ENCODE data around the gene GRPEL2. TPM values are rescaled to one million over a fixed set of nuclear protein-coding genes. Genes with fewer than 3 reads are reported as not detected.

GRPEL2 gene
- total RNA-seq, 4 donors from 2014 or later = 23.1 to 43.3 (median 27.1) TPM

DNA sequence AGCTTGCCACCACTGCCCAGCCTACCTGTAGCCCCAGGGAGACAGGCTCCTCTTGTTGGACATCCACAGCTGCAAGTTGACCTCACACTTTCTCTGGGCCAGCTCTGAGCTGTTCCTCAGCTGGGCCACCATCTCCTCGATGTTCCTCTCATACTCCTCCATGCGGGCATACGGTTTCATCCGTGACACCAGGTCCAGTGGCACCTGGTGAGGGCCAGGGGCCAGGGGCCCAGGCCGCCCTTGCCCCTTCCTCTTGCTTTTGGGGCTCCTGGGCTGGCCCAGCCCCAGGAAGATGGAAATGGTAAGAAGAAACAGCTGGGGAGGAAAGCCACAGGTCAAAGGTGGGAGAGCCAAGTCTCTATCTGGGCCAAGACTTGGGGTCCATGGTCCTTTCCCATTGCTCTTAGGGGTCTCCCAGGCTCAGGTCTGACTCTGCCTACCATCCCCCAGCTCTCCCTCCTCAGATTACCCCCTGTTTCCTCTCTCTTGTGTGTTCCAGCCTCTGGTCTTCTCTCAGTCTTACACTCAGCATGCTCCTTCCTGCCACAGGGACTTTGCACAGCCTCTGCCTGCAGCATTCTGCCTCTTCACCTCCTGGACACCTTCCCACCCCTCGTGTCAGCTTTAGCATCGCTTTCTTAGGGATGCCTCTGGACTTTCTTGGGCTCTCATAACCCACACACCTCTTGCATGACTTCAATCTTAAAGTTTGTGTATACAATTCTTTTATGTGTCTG lies 31.6 kb downstream of the GRPEL2 start:
- intact Hi-C loops (cut with DNase I) = loop anchor here (10.0 kb wide), 1 partner anchor 188 kb away; no protein-coding TSS in a partner anchor
- no peaks in the 10 kb centered on the region for H3K36me3 ChIP-seq
- no peak overlapping the region for H3K4me3 ChIP-seq
- no peak for DNase-seq
- H3K27me3 ChIP-seq = no peaks in the 10 kb centered on the region
- no peaks in the 10 kb centered on the region for H3K9me3 ChIP-seq
- peaks cover 5 to 31% (median 14%) of the 10 kb centered on the region in 3 donors for H3K4me1 ChIP-seq
- no peak overlapping the region for H3K27ac ChIP-seq
- WGBS, 2 donors = 89 to 92% methylated on average over 5 to 7 of the region's 7 CpGs
- no peak for TF ChIP-seq POLR2A (IDR thresholded peaks at IDR 0.05)
- TF ChIP-seq, protein P1, sequence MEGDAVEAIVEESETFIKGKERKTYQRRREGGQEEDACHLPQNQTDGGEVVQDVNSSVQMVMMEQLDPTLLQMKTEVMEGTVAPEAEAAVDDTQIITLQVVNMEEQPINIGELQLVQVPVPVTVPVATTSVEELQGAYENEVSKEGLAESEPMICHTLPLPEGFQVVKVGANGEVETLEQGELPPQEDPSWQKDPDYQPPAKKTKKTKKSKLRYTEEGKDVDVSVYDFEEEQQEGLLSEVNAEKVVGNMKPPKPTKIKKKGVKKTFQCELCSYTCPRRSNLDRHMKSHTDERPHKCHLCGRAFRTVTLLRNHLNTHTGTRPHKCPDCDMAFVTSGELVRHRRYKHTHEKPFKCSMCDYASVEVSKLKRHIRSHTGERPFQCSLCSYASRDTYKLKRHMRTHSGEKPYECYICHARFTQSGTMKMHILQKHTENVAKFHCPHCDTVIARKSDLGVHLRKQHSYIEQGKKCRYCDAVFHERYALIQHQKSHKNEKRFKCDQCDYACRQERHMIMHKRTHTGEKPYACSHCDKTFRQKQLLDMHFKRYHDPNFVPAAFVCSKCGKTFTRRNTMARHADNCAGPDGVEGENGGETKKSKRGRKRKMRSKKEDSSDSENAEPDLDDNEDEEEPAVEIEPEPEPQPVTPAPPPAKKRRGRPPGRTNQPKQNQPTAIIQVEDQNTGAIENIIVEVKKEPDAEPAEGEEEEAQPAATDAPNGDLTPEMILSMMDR (IDR thresholded peaks at IDR 0.05) = no peak

DNA sequence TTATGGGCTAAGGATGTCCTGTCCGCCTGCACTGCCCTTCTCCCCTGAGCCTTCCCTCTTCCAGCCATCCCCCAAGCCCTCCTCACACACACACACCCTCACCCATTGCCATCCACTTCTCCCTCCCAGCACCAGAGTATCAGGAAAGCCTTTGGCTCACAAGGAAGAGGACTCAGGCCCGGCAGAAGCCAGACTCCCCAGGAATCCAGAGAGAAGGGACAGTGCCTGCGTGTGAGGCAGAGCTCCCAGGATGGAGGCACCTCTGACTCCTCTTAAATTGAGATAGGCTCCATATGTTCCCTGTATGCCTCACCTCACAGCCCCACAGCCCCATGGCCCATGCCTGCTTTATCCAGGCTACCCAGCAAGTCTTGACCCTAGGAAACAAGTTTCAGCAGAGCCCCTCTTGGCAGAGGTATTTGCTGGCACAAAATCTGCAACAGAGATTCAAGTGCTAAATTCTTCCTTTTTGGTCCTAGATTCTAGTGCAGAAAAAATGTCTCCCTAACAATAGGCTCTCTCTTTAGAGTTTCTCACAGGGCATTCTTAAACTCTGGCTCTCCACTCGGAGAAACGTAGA lies 33.0 kb downstream of the GRPEL2 start:
- no peak for TF ChIP-seq POLR2A (IDR thresholded peaks at IDR 0.05)
- TF ChIP-seq, protein P1 (IDR thresholded peaks at IDR 0.05) = no peak
- no peak for DNase-seq
- intact Hi-C loops (cut with DNase I) = loop anchor here (10.0 kb wide), 1 partner anchor 186 kb away; no protein-coding TSS in a partner anchor

DNA sequence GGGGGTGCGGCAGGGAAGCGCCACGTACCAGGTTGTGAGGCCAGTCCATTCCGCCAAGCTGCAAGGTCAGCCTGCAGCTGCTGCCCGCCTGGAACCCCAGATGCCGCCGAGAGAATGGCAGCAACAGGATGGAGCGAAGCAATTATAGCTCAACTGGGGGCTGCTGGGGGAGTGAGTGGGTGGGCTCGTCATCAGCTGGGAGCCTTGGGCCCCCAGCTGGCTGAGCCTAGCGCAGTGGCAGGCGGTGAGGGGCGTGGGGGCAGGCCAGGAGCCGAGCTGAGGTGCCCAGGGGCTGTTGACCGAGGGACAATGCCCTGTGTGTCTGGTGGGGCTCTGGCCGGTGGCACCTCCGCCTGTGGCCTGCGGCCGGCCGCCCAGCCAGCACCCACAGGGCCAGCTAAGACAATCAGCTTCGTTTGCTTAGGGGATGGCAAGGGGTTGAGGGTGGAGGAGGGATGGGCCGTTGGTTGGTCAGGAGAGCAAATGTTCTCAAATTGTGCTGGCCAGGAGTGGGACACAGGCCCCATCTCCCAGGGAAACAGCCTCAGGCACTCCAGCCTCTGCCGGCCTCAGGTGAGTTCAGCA lies 34.0 kb downstream of the GRPEL2 start, which contains the start of gene IL17B:
Gene IL17B (minus strand): TSS at position 116 of the 585 bp plus-strand sequence. CDS start 67 bp downstream, at position 49.
- H3K4me3 ChIP-seq = no peak within 1 kb of the TSS
- intact Hi-C loops (cut with DNase I) = loop anchor here (10.0 kb wide), 1 partner anchor 186 kb away; no protein-coding TSS in a partner anchor
- peaks cover 9 to 52% (median 19%) of the 10 kb centered on the region in 3 donors for H3K4me1 ChIP-seq
- H3K27ac ChIP-seq = peak within 1 kb of the TSS; percentile 57 to 91 (median 78)
- 75 to 82% methylated on average over 4 to 14 of the region's 22 CpGs for WGBS, 2 donors
- no peak for TF ChIP-seq POLR2A (IDR thresholded peaks at IDR 0.05)
- TF ChIP-seq, protein P1 (IDR thresholded peaks at IDR 0.05) = no peak
- H3K9me3 ChIP-seq = no peaks in the 10 kb centered on the region
- no peak for DNase-seq
- no peaks in the 10 kb centered on the region for H3K27me3 ChIP-seq
- H3K36me3 ChIP-seq = no peaks in the 10 kb centered on the region

More for the DNA sequence above, 33.0 kb downstream of the GRPEL2 start:
- no peak overlapping the region for H3K4me3 ChIP-seq
- no peaks in the 10 kb centered on the region for H3K36me3 ChIP-seq
- peak overlapping the region; percentile 57 to 91 (median 78) for H3K27ac ChIP-seq
- 35 to 80% methylated on average over 1 to 3 of the region's 5 CpGs for WGBS, 2 donors
- H3K4me1 ChIP-seq = peaks cover 9 to 42% (median 19%) of the 10 kb centered on the region in 3 donors
- no peaks in the 10 kb centered on the region for H3K27me3 ChIP-seq
- no peaks in the 10 kb centered on the region for H3K9me3 ChIP-seq

DNA sequence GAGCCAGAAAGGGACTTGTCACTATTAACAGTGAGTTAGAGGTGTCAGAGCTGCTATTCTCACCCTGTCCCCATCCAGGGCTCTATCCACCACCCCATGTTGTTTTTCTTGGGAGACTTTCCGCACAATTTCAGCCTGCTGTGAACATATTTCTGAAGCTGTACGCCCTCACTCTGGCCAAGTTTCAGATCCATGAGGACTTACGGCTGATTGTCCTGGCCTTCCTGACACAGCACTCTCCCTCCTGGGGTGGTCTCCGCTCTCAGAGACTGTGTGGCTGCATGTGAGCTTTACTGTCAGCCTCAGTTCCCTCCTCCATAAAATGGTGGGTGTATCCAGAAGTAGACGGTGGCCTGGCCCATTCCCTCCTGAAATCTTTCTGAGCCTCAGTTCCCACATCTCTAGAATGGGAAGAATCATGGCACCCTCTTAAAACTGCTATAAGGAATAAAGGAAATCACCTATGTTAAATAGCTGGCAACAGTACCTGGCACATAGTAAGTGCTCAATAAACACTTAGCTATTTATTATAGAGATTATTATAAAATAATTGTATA lies 34.6 kb downstream of the GRPEL2 start:
- Histone ChIP-seq H3K27me3 (no peaks in the 10 kb centered on the region), H3K4me1 (peaks cover 9 to 57% (median 19%) of the 10 kb centered on the region in 3 donors), H3K4me3 (no peak overlapping the region), H3K36me3 (no peaks in the 10 kb centered on the region), H3K27ac (peak overlapping the region; percentile 57 to 91 (median 78)), H3K9me3 (no peaks in the 10 kb centered on the region)
- 66 to 76% methylated on average over 4 to 5 of the region's 5 CpGs for WGBS, 2 donors
- intact Hi-C loops (cut with DNase I) = loop anchor here (5.0 to 10.0 kb wide), 2 partner anchors 52 to 185 kb away; no protein-coding TSS in a partner anchor
- no peak for DNase-seq
- no peak for TF ChIP-seq POLR2A (IDR thresholded peaks at IDR 0.05)

DNA sequence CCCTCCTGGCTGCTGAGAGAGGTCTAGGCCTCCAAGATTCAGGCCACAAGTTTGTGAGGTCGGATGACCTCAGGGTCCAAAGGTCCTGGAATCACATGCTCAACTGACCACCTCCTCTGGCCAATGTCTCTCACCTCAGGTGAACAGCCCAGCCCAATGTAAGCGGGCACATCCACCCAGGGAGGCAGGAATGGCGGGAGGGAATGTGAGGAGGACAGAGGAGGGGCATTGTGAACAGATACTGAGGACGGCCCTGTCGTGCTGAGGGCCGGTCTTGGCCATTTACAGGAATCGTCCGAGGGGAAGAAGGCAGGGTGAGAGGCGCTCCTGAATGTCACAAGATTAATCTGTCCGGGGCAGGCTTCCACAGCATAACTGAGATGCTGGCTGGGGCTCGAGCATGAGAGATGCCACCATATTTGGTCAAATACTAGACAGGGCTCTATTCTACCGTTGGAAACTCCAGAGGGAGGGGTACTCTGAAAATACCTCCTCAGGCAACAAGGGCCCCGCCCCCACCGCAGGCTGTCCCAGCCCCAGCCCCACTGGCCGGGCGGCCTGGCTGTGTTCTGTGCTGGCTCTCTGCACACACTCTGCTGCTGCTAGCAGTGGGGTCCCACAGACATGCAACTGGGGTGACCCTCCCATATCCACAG lies 35.3 kb downstream of the GRPEL2 start:
- peak overlapping the region; percentile 71 to 91 (median 84) for H3K27ac ChIP-seq
- H3K27me3 ChIP-seq = no peaks in the 10 kb centered on the region
- DNase-seq = no peak
- H3K4me3 ChIP-seq = peak overlapping the region in 2 of 4 donors; percentile 18 to 42
- no peaks in the 10 kb centered on the region for H3K36me3 ChIP-seq
- intact Hi-C loops (cut with DNase I) = loop anchor here (5.0 kb wide), 1 partner anchor 52 kb away; no protein-coding TSS in a partner anchor
- H3K4me1 ChIP-seq = peaks cover 9 to 60% (median 24%) of the 10 kb centered on the region in 3 donors
- TF ChIP-seq POLR2A (IDR thresholded peaks at IDR 0.05) = peak in 2 of 4 donors; percentile 38 to 42
- TF ChIP-seq, protein P1 (IDR thresholded peaks at IDR 0.05) = no peak
- no peaks in the 10 kb centered on the region for H3K9me3 ChIP-seq
- 70 to 72% methylated on average over 6 to 12 of the region's 16 CpGs for WGBS, 2 donors

All from esophagus squamous epithelium (tissue), 5 donors.